Endothelial cell of umbilical vein (primary cell): ENCODE results near the gene GPR183. TPM values are rescaled to one million over a fixed set of nuclear protein-coding genes. Genes with fewer than 3 reads are reported as not detected.
A peak's percentile ranks its signal among the peaks of the same experiment; 100 is the strongest.

Experiments
- BruUV-seq: library from RNA; stranded (reverse); fragments of 400-500 nt; replicated peaks from 2 replicates; lab custom pipeline; 2021; lab: Mats Ljungman, UMichigan
- CTCF ChIA-PET: fragments of 300-600, 350-600 bp; sonication (Branson Sonifier 250); formaldehyde crosslinking; loops from one replicate; lab custom pipeline; 2021; ENCODE audit warnings: antibody characterized with exemption, inconsistent platforms; lab: Charles Lee
- POLR2A ChIA-PET: fragments of 300-600, 350-600 bp; sonication (Branson Sonifier 250); formaldehyde crosslinking; loops from one replicate; lab custom pipeline; 2021; ENCODE audit warnings: antibody characterized with exemption, inconsistent platforms; lab: Charles Lee
- DNase-seq: peaks from one replicate; pipeline ENCODE4 v3.0.0-alpha.2; 2011; ENCODE audit warnings: low read depth, low spot score
- FAIRE-seq: peaks from 2 replicates; lab custom pipeline; 2011; peaks lifted over from hg19 to GRCh38; lab: Jason Lieb, UNC
- H2AFZ ChIP-seq: 2 replicates; pipeline ENCODE4 v1.6.0; 2012; ENCODE audit warnings: low read depth, low read length, control low read depth, inconsistent platforms
- H3K27ac ChIP-seq: 2 replicates; pipeline ENCODE4 v1.5.1; 2011; ENCODE audit warnings: low read depth, mild to moderate bottlenecking, control low read depth, low read length, moderate library complexity; ENCODE audit not compliant: insufficient read depth
- H3K27me3 ChIP-seq, 2 experiments: 2 replicates each; pipeline versions ENCODE4 v1.6.0 to v1.6.1; 2011; ENCODE audit warnings: low read length in 2 of 2, mixed read lengths in 1 of 2; ENCODE audit not compliant: control insufficient read depth in 2 of 2, insufficient read depth in 2 of 2
- H3K36me3 ChIP-seq, 2 experiments: 2 replicates in 1 of 2; 3 replicates in 1 of 2; pipeline ENCODE4 v1.5.1; 2011; ENCODE audit warnings: low read length in 2 of 2, mild to moderate bottlenecking in 1 of 2, moderate library complexity in 1 of 2; ENCODE audit not compliant: control insufficient read depth in 2 of 2, insufficient read depth in 2 of 2; ENCODE audit errors: extremely low read depth in 1 of 2
- H3K4me1 ChIP-seq: 3 replicates; pipeline ENCODE4 v1.5.1; 2011; ENCODE audit warnings: mild to moderate bottlenecking, low read length; ENCODE audit not compliant: control insufficient read depth, insufficient read depth; ENCODE audit errors: extremely low read depth
- H3K4me2 ChIP-seq: 2 replicates; pipeline ENCODE4 v1.6.1; 2011; ENCODE audit warnings: low read length, control low read depth, mixed read lengths; ENCODE audit not compliant: insufficient read depth
- H3K4me3 ChIP-seq, 3 experiments: fragments of 200-600 bp in 1 of 3; sonication (generic), shearing (Covaris generic) in 1 of 3; replicated peaks in 1 of 3; 2 replicates each; pipeline ENCODE4 v1.5.1; 2011 to 2016; ENCODE audit warnings: control low read depth in 3 of 3, low read length in 3 of 3, mild to moderate bottlenecking in 2 of 3, inconsistent platforms in 1 of 3, low read depth in 1 of 3, moderate library complexity in 1 of 3; ENCODE audit not compliant: insufficient read depth in 1 of 3
- H3K79me2 ChIP-seq: 2 replicates; pipeline ENCODE4 v1.6.0; 2012; ENCODE audit warnings: low read length, inconsistent platforms; ENCODE audit not compliant: control insufficient read depth, insufficient read depth
- H3K9ac ChIP-seq: replicated peaks from 2 replicates; pipeline ENCODE3; 2011; ENCODE audit warnings: low read length, control low read depth; ENCODE audit not compliant: insufficient read depth; ENCODE audit errors: extremely low read depth
- H3K9me1 ChIP-seq: replicated peaks from 3 replicates; pipeline ENCODE4 v1.6.0; 2011; ENCODE audit warnings: mild to moderate bottlenecking, low read length; ENCODE audit not compliant: control insufficient read depth, insufficient read depth; ENCODE audit errors: extremely low read depth
- H3K9me3 ChIP-seq: replicated peaks from 2 replicates; pipeline ENCODE4 v1.5.1; 2012; ENCODE audit warnings: low read length, inconsistent platforms; ENCODE audit not compliant: control insufficient read depth, insufficient read depth
- H4K20me1 ChIP-seq: replicated peaks from 2 replicates; pipeline ENCODE3; 2011; ENCODE audit warnings: mild to moderate bottlenecking, low read length; ENCODE audit not compliant: control insufficient read depth, insufficient read depth; ENCODE audit errors: extremely low read depth
- CTCF ChIP-seq, 2 donors: IDR thresholded peaks; 1 replicate in 1 of 2; 2 replicates in 1 of 2; pipeline ENCODE4 v1.5.1; 2011; ENCODE audit warnings: low read length in 2 of 2, mild to moderate bottlenecking in 2 of 2, moderate library complexity in 2 of 2, control low read depth in 1 of 2, inconsistent platforms in 1 of 2, low read depth in 1 of 2; ENCODE audit not compliant: insufficient read depth in 1 of 2; ENCODE audit errors: extremely low read depth in 1 of 2
- EZH2 ChIP-seq: IDR thresholded peaks from 2 replicates; pipeline ENCODE4 v1.6.1; 2012; ENCODE audit warnings: borderline replicate concordance, low read depth, mild to moderate bottlenecking, moderate library complexity, low read length, inconsistent platforms; ENCODE audit not compliant: severe bottlenecking
- FOS ChIP-seq: IDR thresholded peaks from 2 replicates; pipeline ENCODE4 v1.6.1; 2011; ENCODE audit warnings: mild to moderate bottlenecking, low read length, moderate library complexity, borderline replicate concordance; ENCODE audit not compliant: insufficient read depth
- GATA2 ChIP-seq: IDR thresholded peaks from 2 replicates; pipeline ENCODE4 v1.7.0; 2011; ENCODE audit warnings: low read depth, mild to moderate bottlenecking, moderate library complexity, mixed read lengths, low read length; ENCODE audit not compliant: insufficient read length, insufficient read depth
- JUN ChIP-seq: IDR thresholded peaks from 2 replicates; pipeline ENCODE4 v1.6.1; 2011; ENCODE audit warnings: borderline replicate concordance, low read depth; ENCODE audit not compliant: insufficient read length, insufficient read depth
- MAX ChIP-seq: IDR thresholded peaks from 2 replicates; pipeline ENCODE4 v1.6.1; 2011; ENCODE audit not compliant: insufficient read depth, insufficient read length
- MYC ChIP-seq: IDR thresholded peaks from one replicate; pipeline ENCODE4 v1.6.1; 2011; ENCODE audit warnings: mild to moderate bottlenecking, low read depth, low read length
- POLR2A ChIP-seq: IDR thresholded peaks from 2 replicates; pipeline ENCODE4 v1.6.1; 2012; ENCODE audit warnings: low read depth, mild to moderate bottlenecking, control low read depth, low read length
- POLR2AphosphoS5 ChIP-seq: IDR thresholded peaks from 2 replicates; pipeline ENCODE4 v1.6.1; 2012; ENCODE audit warnings: low read depth, mild to moderate bottlenecking, control low read depth, low read length, moderate library complexity; ENCODE audit not compliant: insufficient read depth
- dilution Hi-C: fragments of 300-500 bp; cut with MboI; formaldehyde crosslinking; loops from one replicate; pipeline ENCODE4 v1.15.0; 2019; ENCODE audit warnings: low sequenced_read_pairs; ENCODE audit not compliant: extremely low pct_ligation_motif_present
- intact Hi-C: fragments of 100-400 bp; cut with micrococcal nuclease; formaldehyde crosslinking; loops from one replicate; pipeline ENCODE4 v1.10.0; 2022
- polyA plus RNA-seq, 4 experiments: library from polyadenylated mRNA; depleted of rRNA in 3 of 4; stranded (reverse) in 3 of 4; unstranded in 1 of 4; fragments of >200 nt; gene quantifications; 2 replicates each; pipeline versions ENCODE4 v1.2.1 to v1.2.3, GENCODE V29; 2011 to 2012; ENCODE audit warnings: missing spikeins in 1 of 4
- total RNA-seq: library from RNA; stranded (reverse); gene quantifications from 2 replicates; pipeline ENCODE4 v1.2.3, GENCODE V29; 2021

Gene GPR183
- total and polyA plus RNA-seq, 2 donors (not counting 3 experiments of a cell fraction or from before 2014, with no cell fraction given): 0.23 TPM; not detected in 1

- CTCF ChIA-PET: interaction anchor here (1.2 kb wide), 1 partner anchor 44 kb away, joined by 5 read pairs; no protein-coding TSS in a partner anchor
Observed at GRCh38 chr13:99313501-99313900, 6.3 kb upstream of the GPR183 start.

More at GRCh38 chr13:99313501-99313900, 6.3 kb upstream of the GPR183 start:
- Histone ChIP-seq H3K27ac (peak overlapping the region; percentile 98), H3K27me3 (no peaks in the 10 kb centered on the region), H3K9me3 (no peaks in the 10 kb centered on the region), H3K4me1 (peaks cover 29% of the 10 kb centered on the region), H3K79me2 (no peaks in the 10 kb centered on the region), H3K36me3 (no peaks in the 10 kb centered on the region), H4K20me1 (no peaks in the 10 kb centered on the region), H3K4me3 (no peak overlapping the region), H3K4me2 (peak overlapping the region; percentile 76), H3K9me1 (no peaks in the 10 kb centered on the region), H2AFZ (no peak overlapping the region), H3K9ac (peak overlapping the region; percentile 75)
- FAIRE-seq: peak; percentile 97
- TF ChIP-seq EZH2 (no peak), GATA2 (no peak), FOS (no peak), POLR2AphosphoS5 (no peak), MAX (no peak), MYC (no peak), POLR2A (no peak), CTCF (IDR thresholded peaks at IDR 0.05; ENCODE audit: extremely low read depth in 1 of 2, insufficient read depth in 1 of 2, low read depth in 1 of 2, low read length in 2 of 2) (no peak), JUN (no peak)
- POLR2A ChIA-PET: no interaction called here
- no TSS peak for BruUV-seq
- intact Hi-C loops: loop anchor here (1.0 to 5.0 kb wide), 2 partner anchors 74 to 113 kb away; partner anchors contain the start of gene UBAC2
- dilution Hi-C loops: no loop called here
- DNase-seq: peak; percentile 86
